NCI-H1092 (cell line): ENCODE results near the gene RNF208.

ENCODE experiments used
- DNase-seq: peaks from one replicate; lab custom pipeline; 2025; lab: John Stamatoyannopoulos, UW

Gene RNF208

DNA sequence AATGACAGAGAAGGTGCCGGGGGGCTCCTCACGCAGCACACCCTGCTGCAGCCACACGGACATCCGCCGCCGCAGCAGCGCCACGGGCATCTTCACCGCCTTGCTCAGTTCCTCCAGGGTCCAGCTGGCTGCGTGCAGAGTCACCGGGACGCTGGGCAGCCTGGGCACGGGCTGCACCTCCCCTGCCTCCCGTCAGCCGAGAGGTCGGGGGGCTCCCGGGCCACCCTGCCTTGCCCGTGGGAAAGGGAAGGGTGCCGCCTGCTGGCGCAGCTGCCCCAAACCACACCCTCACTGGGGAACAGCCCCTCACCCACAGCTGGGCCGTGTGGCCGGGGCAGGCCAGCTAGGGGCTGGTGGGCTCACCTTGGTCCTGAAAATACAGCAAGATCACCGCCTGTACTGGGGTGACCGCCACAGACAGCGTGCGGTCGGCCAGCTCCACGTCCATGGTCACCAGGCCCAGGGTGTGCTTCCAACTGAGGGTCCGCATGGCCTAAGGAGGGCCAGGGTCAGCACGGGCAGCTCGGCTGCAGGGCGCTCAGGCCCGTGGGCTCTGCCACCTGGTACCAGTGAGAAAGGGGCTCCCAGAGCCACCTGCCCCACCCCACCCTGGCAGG, 46.6 kb downstream of the RNF208 start:
- no peak for DNase-seq

DNA sequence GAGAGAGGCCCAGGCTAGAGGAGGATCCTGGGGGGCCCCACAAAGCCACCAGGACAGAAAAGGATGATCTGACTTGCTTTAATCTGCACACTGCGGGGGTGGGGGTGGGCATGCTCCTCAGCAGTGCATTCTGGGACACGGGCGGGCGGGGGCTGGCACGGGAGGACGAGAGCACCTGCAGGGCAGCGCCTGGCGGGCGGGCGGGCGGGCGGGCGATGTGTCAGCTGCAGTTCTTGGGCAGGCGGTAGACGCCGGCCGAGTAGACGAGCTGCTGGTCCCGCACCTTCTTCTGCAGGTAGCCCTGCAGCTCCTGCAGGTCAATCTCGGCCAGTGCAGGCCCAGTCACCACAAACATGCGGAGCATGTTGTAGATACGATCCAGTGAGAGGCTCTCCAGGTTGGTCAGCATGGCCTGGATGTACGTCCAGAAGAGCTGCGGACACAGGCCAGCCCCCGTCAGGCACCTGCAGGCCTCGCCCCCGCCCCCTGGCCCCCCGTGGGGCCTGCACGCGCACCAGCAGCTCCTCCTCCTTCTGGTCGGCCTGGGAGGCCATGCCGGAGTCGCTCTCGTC, 47.2 kb downstream of the RNF208 start:
- DNase-seq = no peak

DNA sequence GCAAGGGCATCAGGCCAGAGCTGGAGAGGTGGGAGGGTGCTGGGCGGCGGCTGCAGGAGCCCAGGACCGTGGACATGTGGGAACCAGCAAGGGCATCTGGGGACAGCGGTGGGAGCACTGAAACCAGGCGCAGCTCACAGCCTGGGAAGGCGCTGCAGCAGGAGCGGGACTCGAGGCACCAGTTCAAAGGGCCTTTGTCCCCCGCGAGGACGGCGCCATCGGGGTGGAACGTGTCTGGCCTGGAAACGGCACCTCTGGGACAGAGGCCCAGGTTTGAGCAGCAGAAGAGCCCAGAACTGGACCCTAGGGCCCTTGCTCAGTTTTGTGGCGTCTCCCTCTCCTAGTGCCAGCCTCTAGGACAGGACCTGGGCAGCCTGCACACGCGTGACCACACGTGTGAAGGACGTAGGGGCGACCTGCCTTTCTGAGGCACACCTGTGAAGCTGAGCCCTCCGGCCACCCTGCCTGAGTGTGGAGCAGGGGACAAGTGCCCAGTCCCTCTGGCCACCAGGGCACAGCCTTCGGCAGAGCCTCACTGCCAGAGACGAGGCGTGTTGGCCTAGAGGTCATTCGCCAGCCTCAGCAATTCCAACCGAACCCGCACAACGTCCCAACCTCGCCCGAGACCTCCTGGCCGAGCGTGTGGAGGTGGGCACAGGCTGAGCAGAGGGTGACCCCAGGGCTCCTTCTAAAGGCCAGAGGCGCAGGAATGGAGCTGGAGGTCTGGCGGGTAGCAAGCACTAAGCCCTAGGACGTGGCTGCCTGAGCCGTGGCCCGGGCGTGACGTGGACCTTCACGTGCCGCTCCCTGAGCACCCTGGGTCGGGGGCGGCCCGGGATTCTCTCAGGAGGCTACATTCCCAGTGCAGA, 48.0 kb downstream of the RNF208 start:
- DNase-seq = no peak

DNA sequence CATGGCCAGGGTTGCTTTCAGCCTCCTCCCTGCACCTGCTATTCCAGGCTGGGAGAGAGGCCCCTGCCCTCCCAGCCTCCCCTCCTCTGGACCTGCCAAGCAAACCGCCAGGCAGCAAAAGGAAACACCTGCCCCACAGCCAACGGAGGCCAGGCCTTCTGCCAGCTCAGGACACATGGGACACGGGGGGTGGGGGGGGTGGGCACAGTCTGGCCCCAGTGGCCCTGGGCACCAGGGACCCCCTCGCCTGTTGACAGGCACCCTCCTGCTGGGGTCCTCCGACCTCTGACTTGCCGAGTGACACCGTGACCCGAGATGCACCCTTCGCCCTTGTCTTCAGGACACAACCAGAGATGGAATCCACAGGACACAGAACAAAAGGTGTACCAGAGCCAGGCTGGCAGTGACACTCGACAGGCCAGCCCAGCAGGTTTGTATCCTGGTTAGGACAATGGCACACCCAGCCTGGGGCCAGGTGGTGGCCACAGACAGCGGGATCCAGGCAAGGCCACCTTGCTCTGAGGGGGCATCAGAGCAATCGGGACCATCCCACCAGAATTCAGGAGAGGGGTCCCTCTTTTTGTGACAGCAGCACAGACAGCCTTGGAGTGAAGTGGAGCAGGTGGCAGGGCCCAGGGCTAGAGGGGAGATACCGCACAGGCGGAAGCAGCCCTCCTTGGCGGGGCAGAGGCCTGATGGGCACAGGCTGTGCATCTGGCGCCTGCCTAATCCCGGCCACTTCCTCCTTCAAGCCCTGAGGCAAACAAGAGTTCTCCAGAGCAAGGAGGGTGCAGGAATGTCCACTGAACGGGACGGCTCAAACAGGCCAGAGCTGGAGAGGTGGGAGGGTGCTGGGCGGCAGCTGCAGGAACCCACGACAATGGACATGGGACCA, 48.9 kb downstream of the RNF208 start:
- DNase-seq = no peak

DNA sequence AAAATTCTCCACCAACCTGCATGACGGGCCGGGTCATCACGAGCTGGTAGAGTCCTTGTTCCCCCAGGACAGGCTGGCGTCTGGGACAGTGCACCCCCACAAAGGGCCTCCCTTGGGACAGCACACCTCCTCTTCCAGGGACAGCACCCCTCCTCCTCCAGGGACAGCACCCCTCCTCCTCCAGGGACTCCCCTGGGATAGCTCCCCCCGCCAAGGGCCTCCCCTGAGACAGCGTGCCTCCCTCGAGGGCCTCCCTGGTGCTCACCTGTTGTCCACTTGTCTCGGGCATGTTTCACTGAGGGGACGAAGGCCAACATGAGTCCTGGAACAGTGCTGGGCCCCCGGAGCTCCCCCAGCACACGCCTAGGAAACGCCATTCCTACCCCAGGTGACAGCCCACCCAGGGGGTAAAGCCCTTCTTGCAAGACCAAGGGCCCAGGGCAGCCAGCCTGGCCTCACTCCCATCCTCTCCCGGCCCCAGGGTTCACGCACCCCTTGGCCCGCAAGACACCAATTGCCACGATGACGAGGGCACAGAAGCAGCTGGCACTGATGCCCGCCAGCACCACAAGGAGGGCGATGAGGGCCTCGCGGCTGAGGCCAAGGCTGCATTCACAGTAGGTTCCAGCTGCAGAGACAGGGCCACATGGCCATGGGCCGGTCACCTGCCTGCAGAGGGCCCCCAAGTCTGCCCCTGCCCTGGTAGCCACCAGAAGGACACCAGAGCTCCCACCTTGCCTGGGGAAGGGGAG, 50.7 kb downstream of the RNF208 start:
- no peak for DNase-seq

DNA sequence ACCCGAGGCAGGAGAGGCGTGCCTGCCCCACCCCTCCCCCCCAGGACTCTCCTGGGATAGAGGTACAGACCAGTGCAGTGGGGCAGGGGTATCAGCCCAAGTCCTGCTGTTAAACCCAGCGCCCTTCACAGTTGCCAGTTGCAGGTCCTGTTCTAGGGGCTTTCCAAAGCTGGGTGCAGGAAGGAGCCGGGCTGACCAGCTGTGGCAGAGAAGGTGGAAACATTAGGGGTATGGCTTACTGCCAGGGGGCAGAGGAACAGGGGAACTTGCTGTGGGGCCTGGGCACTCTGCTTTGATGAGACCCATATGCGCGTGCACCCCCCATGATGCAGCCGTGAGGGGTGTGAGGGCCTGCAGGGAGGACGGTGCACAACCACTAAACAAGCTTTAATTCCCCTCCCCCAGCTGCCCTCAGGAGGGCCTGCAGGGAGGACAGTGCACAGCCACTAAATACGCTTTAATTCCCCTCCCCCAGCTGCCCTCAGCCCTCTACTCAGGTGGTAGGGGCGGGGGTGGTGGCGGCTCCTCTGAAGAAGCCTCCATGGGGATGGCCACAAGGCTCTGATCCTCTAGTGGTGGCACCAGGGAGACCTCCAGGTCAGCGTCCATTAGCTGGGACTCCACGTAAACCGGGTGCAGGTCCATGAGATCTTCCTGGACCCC, 51.4 kb downstream of the RNF208 start:
- no peak for DNase-seq
